ENCODE results near the gene UBR3. TPM values are rescaled to one million over a fixed set of nuclear protein-coding genes. Genes with fewer than 3 reads are reported as not detected.

The UBR3 gene
- total RNA-seq, 1 experiment from 2014 or later = 21.9 TPM

GRCh38 chr2:169910109-169910799 is 83.0 kb downstream of the UBR3 start:
- Mint-ChIP-seq H3K9me3 (no peaks in the 10 kb centered on the region), H3K27me3 (ENCODE audit: low read depth) (no peaks in the 10 kb centered on the region), H3K4me3 (no peak overlapping the region), H3K36me3 (ENCODE audit: insufficient read depth in 1 of 3, low read depth in 3 of 3) (peaks cover 0 to 9% (median 5%) of the 10 kb centered on the region in 3 experiments; a peak in 3 of 7 replicates), H3K4me1 (peaks cover 0 to 3% of the 10 kb centered on the region in 2 experiments; a peak in 1 of 4 replicates), H3K27ac (no peak overlapping the region)
- Histone ChIP-seq H2BK5ac (ENCODE audit: insufficient read length, low read length) (no peak overlapping the region), H3K4ac (ENCODE audit: low read depth, low read length) (no peak overlapping the region), H4K5ac (ENCODE audit: insufficient read length, low read depth, low read length) (no peak overlapping the region), H2AFZ (ENCODE audit: low read length) (no peak overlapping the region), H2BK20ac (ENCODE audit: low read depth, low read length, poor library complexity, severe bottlenecking) (no peak overlapping the region), H3T11ph (ENCODE audit: low read length) (no peak overlapping the region), H3K27ac (ENCODE audit: insufficient read length, low read depth, low read length) (no peak overlapping the region), H3K18ac (ENCODE audit: insufficient read length, low read depth, low read length) (no peak overlapping the region), H3K14ac (ENCODE audit: insufficient read depth, low read length) (no peak overlapping the region), H3K4me1 (ENCODE audit: insufficient read depth, low read length) (no peaks in the 10 kb centered on the region), H2AK5ac (ENCODE audit: insufficient read length, low read length) (no peak overlapping the region), H3K9me3 (ENCODE audit: control insufficient read depth, low read depth, low read length) (no peaks in the 10 kb centered on the region), H2BK12ac (ENCODE audit: insufficient read length, low read depth, low read length) (no peak overlapping the region), H3K23me2 (ENCODE audit: insufficient read length, low read depth, low read length, poor library complexity, severe bottlenecking) (no peaks in the 10 kb centered on the region), H3K9ac (ENCODE audit: extremely low read depth, insufficient read length, low read length) (no peak overlapping the region), H2BK120ac (ENCODE audit: low read depth, low read length, poor library complexity, severe bottlenecking) (no peak overlapping the region), H3K27me3 (ENCODE audit: insufficient read depth, low read length) (no peaks in the 10 kb centered on the region), H3K4me2 (ENCODE audit: insufficient read depth, insufficient read length, low read length) (no peak overlapping the region), H4K20me1 (ENCODE audit: control insufficient read depth, insufficient read depth, insufficient read length) (no peaks in the 10 kb centered on the region), H2BK15ac (ENCODE audit: low read depth, low read length) (no peak overlapping the region), H3K79me2 (ENCODE audit: insufficient read depth, low read length) (no peaks in the 10 kb centered on the region), H3K56ac (ENCODE audit: insufficient read length, low read depth, low read length) (no peak overlapping the region), H3K23ac (ENCODE audit: insufficient read length, low read depth, low read length) (no peak overlapping the region), H4K91ac (ENCODE audit: insufficient read length, low read depth, low read length) (no peak overlapping the region), H3K79me1 (ENCODE audit: insufficient read depth, low read depth, low read length, poor library complexity, severe bottlenecking) (no peaks in the 10 kb centered on the region), H4K8ac (replicated peaks; ENCODE audit: insufficient read length, low read depth, low read length) (no peak overlapping the region)
- no peak for TF ChIP-seq CTCF (conservative IDR thresholded peaks at IDR 0.05)
- WGBS (ENCODE audit: extremely low coverage, insufficient read length, low lambda C conversion rate) = no CpG with 5 or more reads among the region's 7 CpGs
- no peak for DNase-seq

All from H9 (cell line).